Measurements from ENCODE around the gene FGF3.
"Not testable (repeated sequence)": the region's sequence is repeated elsewhere in the genome, so short reads cannot be mapped to it uniquely, and the experiment has no call there.

FGF3 gene

DNA sequence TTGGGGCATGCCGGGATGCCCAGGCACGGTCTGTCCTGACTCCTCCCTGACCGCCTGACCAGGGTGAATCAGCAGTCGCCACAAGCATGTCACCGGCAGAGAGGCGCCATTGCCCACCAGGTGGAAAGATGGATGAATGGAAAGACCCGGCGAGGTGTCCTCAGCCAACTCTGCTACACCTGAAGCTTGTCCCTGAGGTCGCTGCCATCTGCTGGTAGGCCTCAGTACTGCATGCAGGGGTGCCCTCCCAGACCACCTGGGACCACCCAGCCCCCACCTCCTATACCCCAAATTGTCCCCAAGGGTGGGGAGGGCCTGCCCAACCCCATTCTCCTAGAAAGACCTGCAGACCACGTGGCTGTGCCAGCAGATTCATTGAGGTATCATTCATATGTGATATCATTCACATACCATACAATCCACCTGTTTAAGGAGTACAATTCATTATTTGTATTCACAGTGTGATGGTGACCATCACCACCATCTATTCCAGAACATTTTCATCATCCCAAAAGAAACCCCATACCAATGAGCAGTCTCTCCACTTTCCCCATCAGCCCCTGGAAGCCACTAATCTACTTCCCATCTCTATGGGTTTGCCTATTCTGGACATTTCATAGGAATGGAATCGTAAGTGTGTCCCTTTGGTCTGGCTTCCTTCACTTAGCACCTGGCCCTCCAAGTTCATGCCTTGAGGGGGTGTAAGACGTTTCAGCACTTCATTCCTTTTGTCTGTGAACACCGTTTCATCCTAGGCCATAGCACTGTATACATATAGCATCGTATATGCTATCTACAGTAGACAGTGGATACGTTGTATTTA, 17.5 kb downstream of the FGF3 start:
- peak; percentile 22 for DNase-seq

DNA sequence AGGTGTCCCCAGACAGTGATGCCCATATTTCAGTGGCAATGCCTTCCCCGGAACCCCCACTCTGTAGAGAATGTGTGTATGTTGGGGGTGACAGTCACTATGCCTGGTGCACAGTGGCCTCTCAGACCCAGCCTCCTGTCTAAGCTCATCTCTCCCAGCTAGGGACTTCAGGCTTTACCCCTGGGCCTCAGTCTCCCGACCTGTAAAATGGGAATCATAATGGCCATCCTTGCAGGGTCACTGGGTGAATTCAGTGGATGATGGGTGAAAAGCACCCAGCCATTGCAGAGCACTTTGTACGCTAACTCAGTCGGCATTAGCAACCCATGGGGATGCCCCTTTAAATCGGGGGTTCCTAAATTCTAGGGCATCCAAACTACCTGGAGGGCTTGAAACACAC, 18.9 kb downstream of the FGF3 start:
- no peak for DNase-seq

DNA sequence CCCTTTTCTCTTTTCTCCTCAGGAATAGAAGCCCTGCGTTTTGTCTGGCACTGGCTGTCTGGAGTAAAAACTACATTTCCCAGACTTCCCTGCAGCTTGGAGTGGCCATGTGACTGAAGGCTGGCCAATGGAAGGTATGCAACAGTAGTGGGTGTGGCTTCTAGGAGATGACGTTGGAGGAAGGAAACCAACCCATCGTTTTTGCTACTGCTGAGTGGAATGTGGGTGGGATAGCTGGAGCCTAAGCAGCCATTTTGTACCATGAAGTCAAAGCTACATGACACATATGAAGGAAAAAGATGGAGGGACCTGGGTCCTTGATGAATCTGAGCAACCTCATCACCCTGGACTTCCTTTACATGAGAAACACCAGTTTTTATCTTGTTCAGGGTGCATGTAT, 19.6 kb downstream of the FGF3 start:
- DNase-seq = no peak

DNA sequence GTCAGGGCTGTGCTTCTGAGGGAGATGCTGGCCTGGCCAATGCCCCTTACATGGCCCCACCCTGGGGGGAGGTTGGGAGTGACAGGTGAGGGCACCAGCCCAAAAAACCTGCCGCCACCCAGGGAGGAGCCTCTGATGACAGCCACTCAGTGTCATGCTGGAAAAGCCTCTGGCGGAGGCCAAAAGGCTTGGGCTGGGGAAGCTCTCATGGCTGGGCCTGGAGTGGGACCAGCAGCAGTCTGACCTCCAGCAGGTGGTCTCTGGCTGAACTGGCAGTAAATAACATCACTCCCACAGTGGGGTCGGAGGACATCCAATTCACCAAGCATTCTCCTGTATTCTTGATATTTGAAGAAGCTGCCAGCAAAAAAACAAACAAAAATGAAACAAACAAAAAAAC, 20.1 kb downstream of the FGF3 start:
- DNase-seq = no peak

DNA sequence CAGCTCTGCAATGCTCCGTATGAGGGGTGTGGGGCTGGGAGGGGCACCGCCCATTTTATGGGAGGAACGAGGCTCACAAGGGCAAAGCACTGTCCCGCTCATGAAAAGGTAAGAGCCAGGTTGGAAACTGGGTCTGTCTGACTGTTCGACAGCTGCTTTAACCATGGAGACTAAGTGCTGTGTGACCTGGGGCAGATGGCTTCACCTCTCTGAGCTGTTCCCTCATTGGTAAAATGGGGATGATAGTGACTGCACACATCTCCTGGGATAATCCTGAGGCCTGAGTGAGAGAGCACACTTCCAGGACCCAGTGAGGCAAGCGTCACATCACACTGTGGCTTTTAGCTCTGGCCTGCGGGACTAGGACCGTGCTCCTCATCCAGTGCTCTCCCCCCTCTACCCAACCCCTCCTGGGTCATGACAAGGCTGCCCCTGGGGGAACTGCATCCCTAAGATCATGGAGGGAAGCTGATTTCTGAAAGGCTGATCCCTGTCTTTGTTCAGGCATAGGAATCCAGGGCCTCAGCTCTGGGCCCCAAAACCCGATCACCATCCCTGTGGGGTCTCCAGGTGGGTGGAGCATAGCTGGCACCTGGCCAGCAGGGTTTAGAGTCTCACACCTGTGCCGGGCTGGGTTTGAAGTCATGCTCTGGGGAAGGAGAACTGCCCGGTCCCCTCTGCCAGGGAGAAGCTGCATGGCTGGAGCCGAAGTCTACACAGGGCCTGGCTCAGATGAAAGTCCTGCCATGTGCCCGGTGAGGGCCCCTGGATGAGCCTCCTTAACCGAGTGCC, 21.3 kb downstream of the FGF3 start:
- no peak for DNase-seq

DNA sequence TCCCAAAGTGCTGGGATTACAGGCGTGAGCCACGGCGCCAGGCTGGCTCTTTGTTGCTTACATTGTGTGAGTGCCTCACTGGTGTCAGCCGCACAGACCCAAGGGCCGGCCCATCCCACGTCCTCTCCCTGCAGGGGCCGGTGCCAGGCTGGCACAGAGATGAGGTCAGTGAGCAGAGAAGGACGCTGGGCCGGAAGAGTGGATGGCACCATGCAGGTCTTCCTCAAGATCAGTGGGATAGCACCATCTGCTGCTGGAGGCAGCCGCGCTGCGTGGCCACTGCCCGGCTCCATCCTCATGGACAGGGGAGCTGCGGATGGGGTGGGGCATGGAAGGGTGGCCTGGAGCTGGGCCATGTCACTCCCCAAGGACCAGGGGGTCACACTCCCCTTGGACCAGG, 22.1 kb downstream of the FGF3 start:
- no peak for DNase-seq

DNA sequence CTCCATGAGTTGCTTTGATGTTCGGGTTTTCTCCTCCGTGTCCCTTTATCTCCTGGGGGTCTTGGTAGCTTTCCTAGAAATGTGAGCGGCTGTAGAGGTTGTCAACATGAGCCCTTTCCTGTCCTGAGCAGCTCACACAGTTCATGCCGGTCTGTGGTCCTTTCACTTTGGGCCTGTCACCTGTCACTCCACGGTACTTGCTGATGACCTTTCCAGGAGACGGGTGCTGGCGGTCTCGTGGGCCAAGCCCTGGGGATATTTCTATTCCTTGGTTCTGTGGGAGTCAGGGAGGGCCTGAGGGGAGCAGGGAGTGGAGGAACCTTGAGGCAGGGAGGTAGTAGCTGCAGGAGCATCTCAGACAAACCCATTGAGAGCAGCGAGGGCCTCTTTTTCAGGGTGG, 23.2 kb downstream of the FGF3 start:
- DNase-seq = no peak

DNA sequence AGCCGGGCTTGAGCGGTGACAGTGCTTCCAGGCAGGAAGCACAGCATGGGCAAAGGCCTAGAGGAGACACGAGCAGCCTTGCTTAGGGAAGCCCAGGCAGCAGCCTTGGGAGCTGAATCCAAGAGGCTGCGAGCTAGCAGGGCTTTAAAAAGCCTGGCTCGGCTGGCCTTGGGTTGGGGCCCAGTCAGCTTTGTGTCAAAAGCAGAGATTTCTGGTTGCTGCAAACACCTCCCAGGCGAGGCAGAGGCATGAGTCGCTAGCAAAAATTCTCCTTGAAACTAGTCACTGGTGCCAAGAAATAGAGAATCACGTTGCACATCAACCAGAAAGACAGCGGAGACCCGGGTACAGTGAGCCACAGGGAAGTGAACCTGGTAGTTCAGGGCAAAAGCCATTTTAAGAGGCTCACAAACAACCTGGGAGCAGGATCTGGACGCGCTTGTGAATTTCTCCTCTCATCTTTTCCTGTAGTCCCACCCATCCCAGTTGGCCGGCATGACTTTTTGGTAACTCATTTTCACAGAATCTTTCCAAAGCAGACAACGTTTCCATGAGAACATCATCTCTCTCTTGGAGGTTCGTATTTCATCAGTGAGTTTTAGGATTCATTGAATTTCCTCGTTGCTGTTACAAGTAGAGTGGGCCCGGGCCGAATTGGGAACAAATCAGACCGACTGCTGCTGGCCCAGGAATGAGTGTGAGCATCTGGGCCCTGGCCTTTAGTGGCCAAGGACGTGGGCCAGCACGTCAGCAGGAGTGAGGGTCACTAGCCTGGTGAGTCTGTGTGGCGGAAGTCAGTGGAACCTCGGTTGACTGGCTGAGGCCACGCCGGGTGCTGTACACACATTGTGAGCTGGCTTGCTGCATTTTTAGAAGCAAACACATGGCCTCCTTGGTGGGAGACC, 27.7 kb downstream of the FGF3 start:
- DNase-seq = no peak

DNA sequence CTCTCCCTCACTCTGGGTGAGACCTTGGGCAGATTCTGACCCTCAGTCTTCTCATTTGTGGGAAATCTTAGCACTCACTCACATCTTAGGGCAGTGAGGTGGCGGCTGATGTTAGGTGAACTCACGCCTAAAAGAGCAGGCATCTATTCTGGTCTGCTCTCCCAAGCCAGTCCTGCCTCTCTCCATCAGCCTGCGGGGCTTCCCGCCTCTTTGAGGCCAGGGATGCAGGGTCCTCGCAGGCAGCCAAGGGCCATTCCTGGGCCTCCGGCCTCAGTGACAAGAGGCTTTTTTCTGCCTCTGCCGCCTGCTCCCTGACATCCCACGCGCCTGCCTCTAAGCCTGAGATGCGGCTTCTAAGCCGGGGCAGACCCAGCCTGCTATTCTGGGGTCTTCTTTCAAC, 30.3 kb downstream of the FGF3 start:
- DNase-seq = no peak

DNA sequence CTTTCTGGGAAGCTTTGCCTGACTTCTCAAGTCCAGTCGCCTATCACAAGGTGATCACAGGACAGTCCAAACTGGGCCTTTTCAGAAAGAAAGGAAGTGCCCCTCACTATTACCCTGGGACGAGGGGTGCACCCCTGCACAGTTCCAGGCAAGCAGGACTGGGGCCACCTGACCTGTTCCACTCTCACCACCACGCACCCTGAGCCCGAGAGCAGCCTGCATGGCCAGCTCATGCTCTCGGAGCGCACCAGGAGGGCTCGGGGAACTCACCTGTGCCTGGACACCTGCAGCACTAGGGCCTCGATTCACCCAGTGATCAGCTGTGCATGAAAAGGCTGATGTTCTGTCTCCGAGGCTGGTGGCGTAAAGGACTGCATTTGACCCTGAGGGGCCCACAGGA, 31.3 kb downstream of the FGF3 start:
- DNase-seq = no peak

DNA sequence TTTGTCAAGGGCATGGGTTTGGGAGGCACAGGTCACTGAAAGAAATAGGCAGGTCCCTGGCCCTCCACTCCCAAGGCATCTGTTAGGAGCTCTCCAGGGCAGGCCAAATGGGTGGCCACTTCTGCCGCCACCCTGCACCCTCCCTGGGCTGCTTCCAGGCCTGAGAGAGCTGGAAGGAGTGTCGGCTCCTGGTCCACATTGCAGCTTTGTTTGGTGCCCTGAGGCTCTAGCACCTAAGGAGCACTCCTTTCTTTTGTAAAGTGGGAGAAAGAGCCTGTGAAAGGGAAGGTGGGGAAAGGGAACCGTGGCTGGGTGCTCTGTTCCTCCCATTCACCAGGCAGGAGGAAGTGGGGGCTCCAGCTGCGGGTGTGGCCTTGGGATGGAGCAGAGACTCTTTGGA, 31.8 kb downstream of the FGF3 start:
- no peak for DNase-seq

DNA sequence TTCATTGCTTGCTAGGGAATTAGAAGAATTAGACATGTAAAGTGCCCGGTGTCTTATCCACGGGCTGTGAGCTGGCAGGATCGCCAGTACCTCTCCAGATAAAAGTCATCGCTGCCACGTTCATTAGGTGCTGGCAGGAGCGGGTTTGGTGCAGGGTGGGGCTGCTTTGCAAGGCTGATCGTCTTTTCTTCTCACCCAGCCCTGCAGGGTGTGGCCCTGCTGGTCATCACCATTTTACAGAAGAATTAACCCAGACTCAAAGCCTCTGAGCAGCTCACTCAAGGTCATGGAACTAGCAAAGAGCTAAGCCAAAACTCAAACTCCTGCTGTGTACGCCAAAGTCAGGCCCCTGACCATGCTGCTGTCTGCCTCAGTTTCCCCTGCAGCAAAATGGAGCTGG, 38.0 kb downstream of the FGF3 start:
- DNase-seq = no peak

DNA sequence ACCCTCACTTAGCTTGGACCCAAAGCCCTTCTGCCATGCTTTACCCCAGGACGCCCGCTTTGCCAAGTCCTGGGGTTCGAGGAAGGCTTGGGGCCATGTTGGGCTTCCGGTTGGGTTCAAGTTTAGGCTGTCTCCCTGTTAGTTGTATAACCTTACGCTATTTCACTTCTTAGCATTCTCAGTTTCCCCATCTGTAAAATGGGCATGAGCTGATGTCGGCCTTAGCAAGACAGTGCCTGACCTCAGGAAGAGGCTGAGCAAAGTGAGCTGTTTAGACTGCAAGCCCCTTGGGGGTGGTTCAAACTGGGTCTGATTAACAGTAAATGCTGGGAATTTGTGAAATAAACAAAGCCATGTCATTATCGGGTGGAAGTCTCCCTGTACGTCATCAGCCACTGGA, 40.8 kb downstream of the FGF3 start:
- DNase-seq = no peak

DNA sequence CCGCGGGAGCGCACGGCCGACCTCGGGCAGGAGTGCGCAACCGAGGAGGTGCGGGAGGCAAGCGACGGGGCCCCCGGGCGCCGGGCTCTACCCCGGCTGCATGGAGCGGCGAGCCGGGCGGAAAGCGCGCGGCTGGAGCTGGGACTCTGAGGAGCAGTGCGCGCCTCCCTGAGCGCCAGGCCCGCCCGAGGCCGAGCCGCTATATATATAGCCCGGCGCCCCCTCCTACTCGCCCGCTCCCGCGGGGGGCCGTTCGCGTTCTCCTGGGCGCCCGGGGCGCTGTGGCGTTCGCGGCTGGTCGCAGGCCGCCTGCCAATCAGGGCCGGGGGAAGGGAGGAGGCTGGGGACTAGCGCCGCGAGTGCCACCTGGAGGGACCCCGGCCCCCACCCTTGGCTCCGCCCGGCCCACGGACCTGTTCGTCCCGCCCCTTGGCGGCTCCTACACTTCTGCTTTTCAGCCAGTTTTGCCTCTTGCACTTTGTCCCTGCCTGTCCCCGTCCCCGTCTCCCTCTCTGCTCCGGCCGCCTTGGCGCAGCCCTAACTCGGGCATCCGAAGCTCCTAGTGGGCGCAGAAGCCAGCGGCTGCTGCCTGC, 44.0 kb downstream of the FGF3 start, which contains the start of gene FGF4:
TSS of gene FGF4 (minus strand) at position 179 of the 593 bp plus-strand sequence. CDS start 257 bp downstream, outside the sequence.
- DNase-seq = no peak

DNA sequence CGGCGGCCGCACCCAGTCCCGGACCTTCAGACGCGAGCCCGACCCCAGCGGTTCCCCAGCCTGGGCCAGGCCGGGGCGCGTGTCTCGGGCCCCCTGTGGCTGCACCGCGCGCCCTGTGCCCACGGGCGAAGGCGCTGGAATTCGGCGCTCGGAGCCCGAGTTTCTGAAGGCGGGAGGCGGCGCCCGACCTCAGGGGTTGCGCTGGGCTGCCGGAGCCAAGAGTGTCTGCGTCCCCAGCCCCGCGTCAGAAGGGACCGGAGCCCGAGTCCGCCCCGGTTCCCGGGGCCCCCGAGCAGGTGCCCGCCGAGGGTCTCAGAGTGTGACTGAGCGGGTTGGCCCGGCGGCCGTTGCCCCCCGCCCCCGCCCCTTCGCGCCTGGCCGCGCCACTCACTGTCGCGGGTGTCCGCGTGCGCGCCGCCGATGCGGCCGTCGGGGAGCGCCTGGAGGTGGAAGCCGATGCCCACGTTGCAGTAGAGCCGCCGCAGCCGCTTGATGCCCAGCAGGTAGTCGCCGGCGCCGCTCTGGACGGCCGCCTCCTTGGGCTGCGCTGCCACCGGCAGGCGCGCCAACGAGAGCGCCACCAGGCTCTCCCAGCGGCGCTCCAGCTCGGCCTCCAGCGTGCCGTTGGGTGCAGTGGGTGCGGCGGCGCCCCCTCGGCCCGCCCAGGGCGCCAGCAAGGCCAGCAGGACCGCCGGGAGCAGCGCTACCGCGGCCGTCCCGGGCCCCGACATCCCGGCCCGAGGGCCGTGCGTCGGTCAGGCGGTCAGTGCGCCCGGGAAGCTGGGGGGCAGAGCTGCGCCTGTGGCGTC, 44.7 kb downstream of the FGF3 start:
- DNase-seq = no peak

DNA sequence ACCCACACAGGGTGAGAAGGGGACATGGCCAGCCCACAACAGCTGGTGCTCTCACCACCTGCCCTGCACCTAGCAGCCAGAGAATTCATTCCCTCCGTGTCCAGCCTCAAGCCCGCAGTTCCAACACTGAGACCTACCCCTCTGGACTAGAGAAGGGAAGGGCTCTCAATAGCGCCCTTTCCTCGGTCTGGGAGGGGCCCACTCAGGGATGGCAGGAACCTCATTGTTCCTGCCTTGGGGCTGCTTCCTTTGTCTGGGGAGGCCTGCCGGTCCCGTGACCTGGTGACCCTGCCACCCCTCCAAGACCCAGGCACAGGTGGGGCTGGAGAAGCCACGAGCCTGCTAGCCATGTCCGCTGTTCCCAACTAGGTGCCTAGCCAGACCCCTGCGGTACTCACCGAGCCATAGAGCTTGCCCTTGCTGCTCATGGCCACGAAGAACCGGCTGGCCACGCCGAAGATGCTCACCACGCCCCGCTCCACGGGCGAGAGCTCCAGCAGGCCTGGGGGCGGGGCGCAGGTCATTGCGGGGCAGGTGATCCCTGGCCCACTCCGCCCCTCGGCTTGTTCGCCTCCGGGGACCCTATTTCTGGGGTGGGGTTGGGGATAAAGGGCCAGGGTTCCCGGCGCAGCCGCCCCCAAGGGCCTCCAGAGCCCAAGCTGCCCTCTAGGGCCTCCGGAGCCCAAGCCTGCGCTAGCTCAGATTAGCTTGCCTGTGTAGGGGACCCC, 45.4 kb downstream of the FGF3 start:
- DNase-seq = no peak

DNA sequence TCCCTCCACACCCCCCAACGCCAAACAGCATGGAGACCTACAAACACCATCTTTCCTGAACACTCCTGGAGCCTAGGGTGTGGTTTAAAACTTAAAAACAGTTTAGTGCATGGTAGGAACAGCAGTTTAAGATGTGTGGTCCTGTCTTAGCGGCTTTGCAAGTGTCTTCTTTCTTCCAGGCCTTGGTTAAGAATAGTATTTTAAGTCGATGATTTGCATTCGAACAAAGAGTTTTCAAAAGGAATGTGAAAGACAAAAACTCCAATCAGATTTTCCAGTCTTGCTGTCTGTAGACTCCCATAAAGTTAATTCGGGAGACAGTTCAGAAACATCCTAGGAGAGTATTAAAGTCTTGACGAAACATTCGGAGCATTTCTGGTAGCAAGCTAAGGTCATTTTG, 47.8 kb downstream of the FGF3 start:
- DNase-seq = no peak

DNA sequence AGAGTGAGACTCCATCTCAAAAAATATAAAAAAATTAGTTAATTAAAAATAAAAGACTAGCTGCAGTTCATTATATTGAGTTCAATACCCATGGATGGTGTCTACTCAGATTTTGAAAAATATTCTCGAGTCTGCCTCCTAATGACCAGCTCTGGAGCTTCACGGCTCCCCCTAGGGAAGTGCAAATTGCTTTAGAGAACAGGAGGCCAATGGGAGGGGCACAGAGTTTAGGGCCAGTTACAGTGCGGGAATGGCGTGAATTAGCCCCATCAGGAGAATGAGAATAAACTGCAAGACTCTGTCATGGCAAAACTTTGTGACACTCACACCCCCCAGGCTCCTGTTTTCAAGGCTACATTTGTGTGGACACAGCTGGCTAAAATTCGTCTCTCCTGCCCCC, 48.7 kb downstream of the FGF3 start:
- no peak for DNase-seq

DNA sequence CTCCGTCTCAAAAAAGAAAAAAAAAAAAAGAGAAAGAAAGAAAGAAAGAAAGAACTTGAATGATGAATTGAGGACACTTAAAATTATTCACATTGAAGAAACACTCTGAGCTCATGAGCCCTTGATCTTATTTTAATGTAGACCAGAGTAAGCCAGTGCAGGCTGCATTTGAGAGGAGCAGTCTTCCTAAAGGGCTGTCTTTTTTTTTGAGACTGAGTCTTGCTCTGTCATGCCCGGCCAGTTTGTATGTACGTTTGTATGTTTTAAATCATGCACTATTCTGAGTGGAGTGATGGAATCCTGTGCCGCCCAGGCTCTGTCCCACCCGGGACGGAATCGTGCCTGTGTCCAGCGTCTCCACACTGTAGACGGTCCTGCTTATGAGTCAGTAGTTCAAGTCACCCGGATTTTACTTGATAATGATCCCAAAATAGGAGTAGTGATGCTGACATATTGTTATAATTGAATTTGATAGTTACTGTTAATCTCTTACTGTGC, 53.7 kb downstream of the FGF3 start:
- no peak for DNase-seq

DNA sequence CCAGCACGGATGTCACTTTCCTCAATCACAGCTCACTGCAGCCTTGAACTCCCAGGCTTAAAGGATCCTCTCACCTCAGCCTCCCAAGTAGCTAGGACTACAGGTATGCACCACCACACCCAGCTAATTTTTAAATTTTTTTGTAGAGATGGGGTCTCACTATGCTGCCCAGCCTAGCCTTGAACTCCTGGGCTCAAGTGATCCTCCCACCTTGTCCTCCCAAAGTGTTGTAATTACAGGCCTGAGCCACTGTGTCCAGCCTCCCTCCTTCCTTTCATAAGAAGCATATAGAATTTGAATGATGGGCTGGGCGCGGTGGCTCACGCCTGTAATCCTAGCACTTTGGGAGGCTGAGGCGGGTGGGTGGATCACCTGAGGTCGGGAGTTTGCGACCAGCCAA, 54.3 kb downstream of the FGF3 start:
- DNase-seq = not testable (repeated sequence)

DNA sequence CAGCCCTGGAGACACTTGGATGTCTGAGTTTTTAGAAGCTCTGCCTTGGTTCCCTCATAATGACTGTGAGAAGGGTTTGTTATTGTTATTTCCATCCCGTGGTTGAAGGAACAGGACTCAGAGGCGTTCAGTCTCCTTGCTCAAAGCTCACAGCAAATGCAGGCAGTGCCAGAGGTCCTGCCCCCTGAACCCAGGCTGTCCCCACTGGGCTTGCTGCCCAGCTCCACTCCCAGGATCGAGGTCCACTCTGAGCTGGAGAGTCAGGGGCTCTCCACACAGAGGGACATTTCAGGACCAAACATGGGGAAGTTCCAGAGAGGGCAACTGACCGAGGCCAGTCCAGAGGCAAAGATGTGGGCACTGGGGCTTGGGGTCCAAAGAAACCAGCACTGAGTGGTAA, 58.9 kb downstream of the FGF3 start:
- no peak for DNase-seq

Measured in CD4-positive, alpha-beta T cell treated with Interleukin-12 subunit alpha and Interleukin-12 subunit beta, for 1 hour (primary cell).